ENCODE results near the gene FAM81A.
"Not testable (repeated sequence)": the region's sequence is repeated elsewhere in the genome, so short reads cannot be mapped to it uniquely, and the experiment has no call there.

FAM81A gene

GRCh38 chr15:59489485-59489884 lies 51.5 kb downstream of the FAM81A start:
- not testable (repeated sequence) for DNase-seq

GRCh38 chr15:59491062-59491461 lies 53.1 kb downstream of the FAM81A start:
- no peak for DNase-seq

- DNase-seq, result peak; percentile 45 to 73
Observed at GRCh38 chr15:59492389-59493377, 54.7 kb downstream of the FAM81A start.

GRCh38 chr15:59501597-59501996 lies 63.6 kb downstream of the FAM81A start:
- peak; percentile 55 to 73 for DNase-seq

GRCh38 chr15:59515190-59515589 lies 77.2 kb downstream of the FAM81A start:
- no peak for DNase-seq

GRCh38 chr15:59516655-59517461 lies 78.9 kb downstream of the FAM81A start:
- peak in 1 of 2 donors; percentile 26 for DNase-seq

GRCh38 chr15:59519329-59519728 lies 81.3 kb downstream of the FAM81A start:
- no peak for DNase-seq

GRCh38 chr15:59521443-59521842 lies 83.5 kb downstream of the FAM81A start:
- peak; percentile 49 to 74 for DNase-seq

- DNase-seq, result no peak
Observed at GRCh38 chr15:59522988-59523461, 85.0 kb downstream of the FAM81A start.

GRCh38 chr15:59523702-59524101 lies 85.7 kb downstream of the FAM81A start:
- no peak for DNase-seq

GRCh38 chr15:59524331-59524731 lies 86.3 kb downstream of the FAM81A start:
- DNase-seq, result peak; percentile 42 to 63

GRCh38 chr15:59526466-59526865 lies 88.5 kb downstream of the FAM81A start:
- DNase-seq, result not testable (repeated sequence)

GRCh38 chr15:59528429-59528828 lies 90.4 kb downstream of the FAM81A start:
- no peak for DNase-seq

- DNase-seq, result peak; percentile 49 to 96
Observed at GRCh38 chr15:59528961-59529402, 91.0 kb downstream of the FAM81A start.

GRCh38 chr15:59531066-59531675 lies 93.2 kb downstream of the FAM81A start:
- peak; percentile 12 to 40 for DNase-seq

- peak; percentile 33 to 72 for DNase-seq
Observed at GRCh38 chr15:59532770-59533379, 94.9 kb downstream of the FAM81A start.

GRCh38 chr15:59536553-59536952 lies 98.6 kb downstream of the FAM81A start:
- DNase-seq, result no peak

- DNase-seq, result no peak
Observed at GRCh38 chr15:59537403-59537802, 99.4 kb downstream of the FAM81A start.

GRCh38 chr15:59538494-59538893 lies 100.5 kb downstream of the FAM81A start:
- DNase-seq, result no peak

GRCh38 chr15:59539799-59540198 lies 101.8 kb downstream of the FAM81A start:
- peak; percentile 31 to 35 for DNase-seq

GRCh38 chr15:59540654-59541053 lies 102.7 kb downstream of the FAM81A start:
- no peak for DNase-seq

- DNase-seq, result no peak
Observed at GRCh38 chr15:59541750-59542149, 103.8 kb downstream of the FAM81A start.

Measured in inflammatory macrophage treated with lipopolysaccharide for 1 hour (primary cell).